Smooth muscle cell (in vitro differentiated cells): Measurements from ENCODE around the gene DIO1. TPM values are rescaled to one million over a fixed set of nuclear protein-coding genes. Genes with fewer than 3 reads are reported as not detected.

ENCODE experiments used
- DNase-seq: peaks from one replicate; lab custom pipeline; 2025; ENCODE audit not compliant: unreplicated experiment; lab: John Stamatoyannopoulos, UW
- H2AFZ ChIP-seq: fragments of 200-600 bp; sonication (generic); 2 replicates; pipeline ENCODE4 v1.6.0; 2016; ENCODE audit warnings: antibody characterized with exemption, low read depth, mild to moderate bottlenecking
- H3F3A ChIP-seq: fragments of 200-600 bp; sonication (generic); 2 replicates; pipeline ENCODE4 v1.6.0; 2017; ENCODE audit warnings: antibody characterized with exemption, low read depth
- H3K27ac ChIP-seq: fragments of 200-600 bp; sonication (generic); 2 replicates; pipeline ENCODE4 v1.5.1; 2016; ENCODE audit warnings: low read depth, mild to moderate bottlenecking
- H3K27me3 ChIP-seq: fragments of 200-600 bp; sonication (generic); 2 replicates; pipeline ENCODE4 v1.6.1; 2016; ENCODE audit warnings: low read depth, mild to moderate bottlenecking
- H3K36me3 ChIP-seq: fragments of 200-600 bp; sonication (generic); 2 replicates; pipeline ENCODE4 v1.5.1; 2016; ENCODE audit warnings: low read depth
- H3K4me1 ChIP-seq: fragments of 200-600 bp; sonication (generic); 2 replicates; pipeline ENCODE4 v1.5.1; 2016; ENCODE audit warnings: low read depth
- H3K4me2 ChIP-seq: fragments of 200-600 bp; sonication (generic); 2 replicates; pipeline ENCODE4 v1.6.0; 2016; ENCODE audit warnings: mild to moderate bottlenecking
- H3K4me3 ChIP-seq: fragments of 200-600 bp; sonication (generic); 2 replicates; pipeline ENCODE4 v1.5.1; 2016; ENCODE audit warnings: mild to moderate bottlenecking
- H3K79me2 ChIP-seq: fragments of 200-600 bp; sonication (generic); 2 replicates; pipeline ENCODE4 v1.6.0; 2016; ENCODE audit warnings: low read depth, mild to moderate bottlenecking
- H3K9ac ChIP-seq: fragments of 200-600 bp; sonication (generic); 2 replicates; pipeline ENCODE4 v1.6.0; 2016; ENCODE audit warnings: low read depth
- H3K9me3 ChIP-seq: fragments of 200-600 bp; sonication (generic); replicated peaks from 2 replicates; pipeline ENCODE4 v1.5.1; 2016; ENCODE audit warnings: low read depth
- H4K20me1 ChIP-seq: fragments of 200-600 bp; sonication (generic); 2 replicates; pipeline ENCODE4 v1.6.0; 2016; ENCODE audit warnings: low read depth
- CTCF ChIP-seq: fragments of 200-600 bp; sonication (generic); IDR thresholded peaks from 2 replicates; pipeline ENCODE4 v1.5.1; 2017; ENCODE audit warnings: borderline replicate concordance, mild to moderate bottlenecking, antibody characterized with exemption; ENCODE audit not compliant: insufficient read depth, poor library complexity, severe bottlenecking
- WGBS: methylation state at CpG from one replicate; pipeline ENCODE4 v1.1.7; 2016; ENCODE audit warnings: low lambda C conversion rate; 5-methylcytosine and 5-hydroxymethylcytosine counted together
- polyA plus RNA-seq: library from polyadenylated mRNA; unstranded; fragments of >200 nt; fragmentation: Nextera tagmentation; extraction: Ambion mirVana; gene quantifications from 2 replicates; pipeline ENCODE4 v1.2.1, GENCODE V29; 2016
- total RNA-seq: library from RNA; depleted of rRNA; stranded (reverse); fragments of >200 nt; gene quantifications from 2 replicates; pipeline ENCODE4 v1.2.3, GENCODE V29; 2014

Gene DIO1
- total and polyA plus RNA-seq, 2 experiments from 2014 or later = 0.16 TPM; not detected in 1

GRCh38 chr1:53944469-53945182 is 50.6 kb downstream of the DIO1 start:
- H3K4me1 ChIP-seq = peaks cover 9% of the 10 kb centered on the region
- no peaks in the 10 kb centered on the region for H3K27me3 ChIP-seq
- H2AFZ ChIP-seq = peak overlapping the region; percentile 100
- peaks cover 35% of the 10 kb centered on the region for H4K20me1 ChIP-seq
- no peaks in the 10 kb centered on the region for H3K9me3 ChIP-seq
- H3K27ac ChIP-seq = peak overlapping the region; percentile 74
- H3K79me2 ChIP-seq = peaks cover 82% of the 10 kb centered on the region
- WGBS = 73% methylated on average over 20 of the region's 20 CpGs
- peak overlapping the region; percentile 88 for H3K9ac ChIP-seq
- peak overlapping the region; percentile 100 for H3K4me3 ChIP-seq
- no peaks in the 10 kb centered on the region for H3K36me3 ChIP-seq
- no peak for TF ChIP-seq CTCF
- no peak for DNase-seq
- no peaks in the 10 kb centered on the region for H3F3A ChIP-seq
- H3K4me2 ChIP-seq = peak overlapping the region; percentile 89

- H3K27ac ChIP-seq = peak overlapping the region; percentile 74
- TF ChIP-seq CTCF = no peak
- DNase-seq = no peak
Measured at GRCh38 chr1:53945183-53945432, 51.1 kb downstream of the DIO1 start.

GRCh38 chr1:53945433-53946251 is 51.7 kb downstream of the DIO1 start, which contains the start of gene IFT25:
Gene IFT25 (minus strand): TSS chr1:53945699. CDS start chr1:53940082, 5,617 bp downstream.
- H3K4me2 ChIP-seq = peak within 1 kb of the TSS; percentile 97
- peak within 1 kb of the TSS; percentile 88 for H3K9ac ChIP-seq
- no peaks in the 10 kb centered on the region for H3K36me3 ChIP-seq
- peak within 1 kb of the TSS; percentile 100 for H2AFZ ChIP-seq
- peak within 1 kb of the TSS; percentile 74 for H3K27ac ChIP-seq
- H3K9me3 ChIP-seq = no peaks in the 10 kb centered on the region
- 3% methylated on average over 17 of the region's 90 CpGs for WGBS
- H4K20me1 ChIP-seq = peaks cover 36% of the 10 kb centered on the region
- peak; percentile 99 for DNase-seq
- H3K4me1 ChIP-seq = peaks cover 9% of the 10 kb centered on the region
- H3F3A ChIP-seq = no peaks in the 10 kb centered on the region
- H3K4me3 ChIP-seq = peak within 1 kb of the TSS; percentile 100
- peaks cover 82% of the 10 kb centered on the region for H3K79me2 ChIP-seq
- no peak for TF ChIP-seq CTCF
- H3K27me3 ChIP-seq = no peaks in the 10 kb centered on the region

More at GRCh38 chr1:53945183-53945432, 51.1 kb downstream of the DIO1 start:
- H3K4me2 ChIP-seq = peak overlapping the region; percentile 89
- H3K36me3 ChIP-seq = no peaks in the 10 kb centered on the region
- WGBS = 2% methylated on average over 16 of the region's 16 CpGs
- H3K4me1 ChIP-seq = peaks cover 9% of the 10 kb centered on the region
- peak overlapping the region; percentile 100 for H2AFZ ChIP-seq
- no peaks in the 10 kb centered on the region for H3F3A ChIP-seq
- peaks cover 82% of the 10 kb centered on the region for H3K79me2 ChIP-seq
- H3K9me3 ChIP-seq = no peaks in the 10 kb centered on the region
- peaks cover 35% of the 10 kb centered on the region for H4K20me1 ChIP-seq
- H3K27me3 ChIP-seq = no peaks in the 10 kb centered on the region
- peak overlapping the region; percentile 88 for H3K9ac ChIP-seq
- peak overlapping the region; percentile 100 for H3K4me3 ChIP-seq
